ENCODE data around the gene INPP5D.

Gene INPP5D

DNA sequence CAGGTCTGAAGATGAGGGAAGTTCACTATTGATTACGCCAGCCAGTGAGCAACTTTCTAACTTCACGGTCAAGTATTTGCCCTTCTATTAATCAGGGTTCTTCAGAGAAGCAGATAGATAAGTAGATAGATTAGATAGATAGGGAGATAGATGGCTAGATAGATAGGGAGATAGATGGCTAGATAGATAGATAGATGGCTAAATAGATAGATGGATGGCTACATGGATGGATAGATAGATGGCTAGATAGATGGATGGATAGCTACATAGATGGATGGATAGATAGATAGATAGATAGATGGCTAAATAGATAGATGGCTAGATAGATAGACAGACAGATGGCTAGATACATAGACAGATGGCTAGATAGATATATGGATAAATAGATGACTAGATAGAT, 4.8 kb upstream of the INPP5D start:
- TF ChIP-seq, protein P1, sequence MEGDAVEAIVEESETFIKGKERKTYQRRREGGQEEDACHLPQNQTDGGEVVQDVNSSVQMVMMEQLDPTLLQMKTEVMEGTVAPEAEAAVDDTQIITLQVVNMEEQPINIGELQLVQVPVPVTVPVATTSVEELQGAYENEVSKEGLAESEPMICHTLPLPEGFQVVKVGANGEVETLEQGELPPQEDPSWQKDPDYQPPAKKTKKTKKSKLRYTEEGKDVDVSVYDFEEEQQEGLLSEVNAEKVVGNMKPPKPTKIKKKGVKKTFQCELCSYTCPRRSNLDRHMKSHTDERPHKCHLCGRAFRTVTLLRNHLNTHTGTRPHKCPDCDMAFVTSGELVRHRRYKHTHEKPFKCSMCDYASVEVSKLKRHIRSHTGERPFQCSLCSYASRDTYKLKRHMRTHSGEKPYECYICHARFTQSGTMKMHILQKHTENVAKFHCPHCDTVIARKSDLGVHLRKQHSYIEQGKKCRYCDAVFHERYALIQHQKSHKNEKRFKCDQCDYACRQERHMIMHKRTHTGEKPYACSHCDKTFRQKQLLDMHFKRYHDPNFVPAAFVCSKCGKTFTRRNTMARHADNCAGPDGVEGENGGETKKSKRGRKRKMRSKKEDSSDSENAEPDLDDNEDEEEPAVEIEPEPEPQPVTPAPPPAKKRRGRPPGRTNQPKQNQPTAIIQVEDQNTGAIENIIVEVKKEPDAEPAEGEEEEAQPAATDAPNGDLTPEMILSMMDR (conservative IDR thresholded peaks at IDR 0.05; ENCODE audit: low read depth, low read length) = no peak
- DNase-seq (ENCODE audit: low read depth) = no peak
- H3K4me3 ChIP-seq (ENCODE audit: low read depth, low read length) = no peak overlapping the region

DNA sequence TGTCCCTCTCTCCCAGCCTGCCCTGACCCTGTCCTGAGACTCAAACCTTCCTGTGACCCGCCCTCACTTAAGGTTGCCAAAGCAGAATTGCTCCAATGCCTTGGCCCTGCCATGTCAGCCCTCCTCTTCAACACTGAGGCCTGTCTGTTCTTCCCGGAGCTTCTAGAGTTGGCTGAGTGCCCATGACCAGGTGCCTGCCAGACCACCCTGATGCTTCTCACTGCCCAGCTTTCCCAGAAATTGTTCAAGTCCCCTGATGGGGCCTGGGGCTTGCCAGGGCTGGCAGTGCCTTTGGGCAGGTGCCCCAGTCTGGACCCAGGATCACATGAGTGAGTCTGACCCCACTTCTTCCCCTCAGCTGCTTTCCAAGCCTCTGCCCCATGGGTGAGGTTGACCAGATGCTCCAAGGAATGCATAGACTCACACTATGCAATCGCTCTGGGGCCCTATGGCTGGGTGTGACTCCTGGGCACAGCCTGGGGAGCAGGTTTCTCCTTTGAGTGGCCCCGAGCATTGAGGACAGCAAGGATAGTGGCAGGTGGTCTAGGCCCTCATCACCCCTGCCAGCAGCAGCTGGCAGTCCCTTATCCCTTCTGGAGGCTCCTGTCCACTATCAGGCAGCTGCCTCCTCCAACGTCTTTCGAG, 3.1 kb upstream of the INPP5D start:
- no peak overlapping the region for H3K4me3 ChIP-seq (ENCODE audit: low read depth, low read length)
- TF ChIP-seq, protein P1 (conservative IDR thresholded peaks at IDR 0.05; ENCODE audit: low read depth, low read length) = no peak
- no peak for DNase-seq (ENCODE audit: low read depth)

DNA sequence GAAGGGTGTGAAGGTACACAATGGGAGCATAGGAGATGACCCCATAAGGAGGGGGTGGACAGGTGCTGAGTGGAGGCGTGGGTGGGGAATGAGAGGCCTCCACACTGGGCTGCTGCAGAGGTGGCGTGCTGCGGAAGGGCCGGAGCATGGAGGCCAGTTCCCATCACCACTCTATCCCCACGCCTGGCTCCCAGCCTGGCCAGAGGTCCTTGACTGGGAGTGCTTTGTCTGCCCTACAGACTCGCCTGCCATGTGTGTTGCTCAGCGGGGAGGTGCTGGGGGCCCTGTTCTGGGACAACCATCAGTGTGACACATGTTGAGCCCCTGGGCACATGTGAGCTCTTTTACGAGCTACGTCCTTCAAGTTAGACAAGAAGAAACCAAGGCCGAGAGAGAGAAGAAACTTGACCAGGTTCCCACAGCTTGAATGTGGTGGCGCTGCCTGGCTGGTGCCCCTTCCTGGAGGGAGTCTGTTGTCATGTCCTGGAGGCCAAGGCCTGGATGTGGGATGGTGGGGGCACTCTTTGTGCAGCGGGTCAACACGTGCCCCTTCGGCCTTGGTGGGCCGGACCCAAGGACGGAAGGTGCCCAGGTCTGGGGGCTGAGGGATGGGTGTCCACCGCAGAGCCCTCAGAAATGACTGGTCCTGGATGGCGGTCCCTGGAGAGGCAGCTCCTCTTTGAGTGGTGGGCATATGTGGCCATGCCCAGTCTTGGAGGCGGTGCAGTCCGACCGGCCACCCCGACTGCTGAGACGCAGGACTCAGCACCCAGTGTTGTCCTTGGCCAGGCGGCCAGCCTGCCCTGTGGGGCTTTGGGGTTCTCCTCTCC, 1.2 kb upstream of the INPP5D start:
- DNase-seq (ENCODE audit: low read depth) = no peak
- no peak overlapping the region for H3K4me3 ChIP-seq (ENCODE audit: low read depth, low read length)
- TF ChIP-seq, protein P1 (conservative IDR thresholded peaks at IDR 0.05; ENCODE audit: low read depth, low read length) = no peak

DNA sequence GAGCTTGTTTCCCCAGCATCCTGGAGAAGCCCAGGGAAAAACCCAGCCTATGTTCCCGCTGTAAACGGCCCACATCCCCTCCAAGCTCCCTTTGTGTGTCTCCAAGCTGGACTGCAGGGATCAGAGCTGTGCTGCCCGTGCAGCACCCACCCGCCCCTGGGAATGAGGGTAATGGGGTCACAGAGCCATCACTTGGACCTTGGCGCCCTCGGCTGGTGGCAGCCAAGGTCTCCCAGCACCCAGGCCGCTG, 670 bp upstream of the INPP5D start:
- no peak overlapping the region for H3K4me3 ChIP-seq (ENCODE audit: low read depth, low read length)
- no peak for DNase-seq (ENCODE audit: low read depth)
- TF ChIP-seq, protein P1 (conservative IDR thresholded peaks at IDR 0.05; ENCODE audit: low read depth, low read length) = no peak

DNA sequence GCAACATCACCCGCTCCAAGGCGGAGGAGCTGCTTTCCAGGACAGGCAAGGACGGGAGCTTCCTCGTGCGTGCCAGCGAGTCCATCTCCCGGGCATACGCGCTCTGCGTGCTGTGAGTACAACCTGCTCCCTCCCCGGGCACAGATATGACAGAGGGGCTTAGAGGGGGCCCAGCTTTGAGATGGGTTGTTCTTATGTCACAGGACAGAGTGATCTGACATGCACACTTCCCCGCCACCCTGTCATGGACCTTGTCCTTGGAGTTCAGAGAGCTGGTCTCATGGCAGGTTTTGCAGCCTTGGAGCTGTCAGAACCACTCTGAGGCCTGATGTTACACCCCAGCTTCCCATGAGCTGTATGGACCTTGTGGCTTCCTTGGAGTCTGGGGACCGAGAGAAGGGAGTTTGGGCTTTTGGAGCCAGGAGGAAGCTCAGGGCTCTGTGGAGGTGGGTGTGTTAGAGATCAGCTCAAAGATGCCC, 398 bp downstream of the INPP5D start:
- TF ChIP-seq, protein P1 (conservative IDR thresholded peaks at IDR 0.05; ENCODE audit: low read depth, low read length) = no peak
- no peak overlapping the region for H3K4me3 ChIP-seq (ENCODE audit: low read depth, low read length)
- DNase-seq (ENCODE audit: low read depth) = no peak

DNA sequence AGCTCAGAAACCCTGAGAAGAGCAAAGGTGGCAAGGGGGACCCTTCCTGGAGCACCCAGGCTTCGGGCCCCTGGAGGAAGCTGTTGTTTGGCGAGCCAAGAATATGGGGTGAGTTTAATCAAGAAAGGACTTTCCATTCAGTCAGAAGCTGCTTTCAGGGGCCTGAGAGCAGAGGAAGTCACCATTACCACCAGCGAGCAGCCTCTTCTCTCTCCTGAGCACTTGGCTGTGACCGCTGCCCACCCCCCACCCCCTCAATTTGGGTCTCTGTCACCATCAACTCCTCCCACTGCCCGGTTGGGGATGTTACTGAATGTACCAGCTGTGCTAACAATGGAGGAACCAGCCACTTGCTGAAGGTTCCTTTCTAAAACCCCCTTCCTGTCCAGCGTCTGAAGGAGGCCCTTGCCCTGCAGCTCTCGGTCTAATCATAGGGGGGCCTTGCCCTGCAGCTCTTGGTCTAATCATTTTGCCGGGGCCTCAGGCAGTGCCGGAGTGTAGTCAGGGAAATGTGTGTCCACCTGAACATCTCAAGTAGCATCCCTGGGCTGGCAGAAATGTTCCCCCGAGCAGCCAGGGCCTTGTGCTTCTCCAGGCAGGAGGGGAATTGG, 943 bp downstream of the INPP5D start:
- no peak overlapping the region for H3K4me3 ChIP-seq (ENCODE audit: low read depth, low read length)
- DNase-seq (ENCODE audit: low read depth) = no peak
- TF ChIP-seq, protein P1 (conservative IDR thresholded peaks at IDR 0.05; ENCODE audit: low read depth, low read length) = no peak

Data from choroid plexus epithelial cell (primary cell).